ENCODE data around the gene CHRDL1.

- TF ChIP-seq CTCF (IDR thresholded peaks at IDR 0.05) (no peak), EZH2phosphoT487 (IDR thresholded peaks at IDR 0.05) (no peak), EZH2 (IDR thresholded peaks at IDR 0.05) (no peak)
Measured at GRCh38 chrX:110795645-110796406, at the start of gene CHRDL1.
